ENCODE data around the gene ANTXR1. TPM values are rescaled to one million over a fixed set of nuclear protein-coding genes. Genes with fewer than 3 reads are reported as not detected.

ANTXR1 gene
- total RNA-seq, 4 donors from 2014 or later, result 63.0 to 134 (median 113) TPM

DNA sequence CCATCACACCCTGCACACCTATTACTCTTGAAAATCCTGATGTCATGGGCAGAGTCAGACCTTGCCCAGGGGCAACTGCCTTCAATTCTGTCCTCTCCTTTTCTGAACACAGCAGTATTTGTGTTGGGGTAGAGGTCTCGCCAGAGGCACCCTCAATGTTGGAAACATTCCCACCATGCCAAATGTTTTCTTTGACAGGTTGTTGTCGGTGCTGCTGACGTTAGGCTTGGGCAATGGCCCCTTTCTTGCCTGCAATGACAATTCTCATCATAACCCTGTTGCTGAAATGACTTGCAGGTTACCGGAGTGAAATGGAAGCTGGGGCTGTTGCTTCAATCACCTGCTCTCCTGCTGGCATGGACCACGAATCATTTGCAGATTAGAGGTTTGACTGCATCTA is 20.6 kb upstream of the ANTXR1 start:
- no peaks in the 10 kb centered on the region for H3K9me3 ChIP-seq
- H3K4me3 ChIP-seq, result no peak overlapping the region
- no peaks in the 10 kb centered on the region for H3K36me3 ChIP-seq
- no peaks in the 10 kb centered on the region for H3K4me1 ChIP-seq
- H3K27ac ChIP-seq, result no peak overlapping the region
- H3K27me3 ChIP-seq, result no peaks in the 10 kb centered on the region
- intact Hi-C loops (cut with DNase I; ENCODE audit: low total_unique reads), result no loop called here
- no peak for TF ChIP-seq POLR2A (IDR thresholded peaks at IDR 0.05)
- TF ChIP-seq, protein P1, sequence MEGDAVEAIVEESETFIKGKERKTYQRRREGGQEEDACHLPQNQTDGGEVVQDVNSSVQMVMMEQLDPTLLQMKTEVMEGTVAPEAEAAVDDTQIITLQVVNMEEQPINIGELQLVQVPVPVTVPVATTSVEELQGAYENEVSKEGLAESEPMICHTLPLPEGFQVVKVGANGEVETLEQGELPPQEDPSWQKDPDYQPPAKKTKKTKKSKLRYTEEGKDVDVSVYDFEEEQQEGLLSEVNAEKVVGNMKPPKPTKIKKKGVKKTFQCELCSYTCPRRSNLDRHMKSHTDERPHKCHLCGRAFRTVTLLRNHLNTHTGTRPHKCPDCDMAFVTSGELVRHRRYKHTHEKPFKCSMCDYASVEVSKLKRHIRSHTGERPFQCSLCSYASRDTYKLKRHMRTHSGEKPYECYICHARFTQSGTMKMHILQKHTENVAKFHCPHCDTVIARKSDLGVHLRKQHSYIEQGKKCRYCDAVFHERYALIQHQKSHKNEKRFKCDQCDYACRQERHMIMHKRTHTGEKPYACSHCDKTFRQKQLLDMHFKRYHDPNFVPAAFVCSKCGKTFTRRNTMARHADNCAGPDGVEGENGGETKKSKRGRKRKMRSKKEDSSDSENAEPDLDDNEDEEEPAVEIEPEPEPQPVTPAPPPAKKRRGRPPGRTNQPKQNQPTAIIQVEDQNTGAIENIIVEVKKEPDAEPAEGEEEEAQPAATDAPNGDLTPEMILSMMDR (IDR thresholded peaks at IDR 0.05), result no peak
- DNase-seq, result no peak

DNA sequence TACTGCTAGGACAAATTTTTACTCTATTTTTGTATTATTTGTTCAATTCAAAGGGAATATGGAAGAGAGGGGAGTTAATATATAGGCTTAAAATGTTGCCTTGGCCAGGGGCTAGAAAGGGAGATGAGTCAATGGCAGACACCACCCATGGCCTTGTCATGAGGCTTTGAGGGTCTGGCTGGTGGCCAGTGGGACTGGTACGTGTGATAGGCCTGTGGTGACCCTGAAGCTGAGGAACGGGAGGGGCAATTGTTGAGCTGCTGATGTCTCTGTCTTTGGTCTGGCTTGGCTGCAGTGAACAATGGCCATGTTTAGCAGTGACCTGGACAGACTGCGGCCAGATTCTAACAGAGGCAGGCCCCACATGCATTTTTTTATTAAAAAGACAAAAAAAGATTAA is 20.0 kb upstream of the ANTXR1 start:
- intact Hi-C loops (cut with DNase I; ENCODE audit: low total_unique reads), result no loop called here
- Histone ChIP-seq H3K27me3 (no peaks in the 10 kb centered on the region), H3K4me1 (no peaks in the 10 kb centered on the region), H3K36me3 (no peaks in the 10 kb centered on the region), H3K9me3 (no peaks in the 10 kb centered on the region), H3K4me3 (no peak overlapping the region), H3K27ac (no peak overlapping the region)
- no peak for TF ChIP-seq POLR2A (IDR thresholded peaks at IDR 0.05)
- TF ChIP-seq, protein P1 (IDR thresholded peaks at IDR 0.05), result no peak
- DNase-seq, result no peak

DNA sequence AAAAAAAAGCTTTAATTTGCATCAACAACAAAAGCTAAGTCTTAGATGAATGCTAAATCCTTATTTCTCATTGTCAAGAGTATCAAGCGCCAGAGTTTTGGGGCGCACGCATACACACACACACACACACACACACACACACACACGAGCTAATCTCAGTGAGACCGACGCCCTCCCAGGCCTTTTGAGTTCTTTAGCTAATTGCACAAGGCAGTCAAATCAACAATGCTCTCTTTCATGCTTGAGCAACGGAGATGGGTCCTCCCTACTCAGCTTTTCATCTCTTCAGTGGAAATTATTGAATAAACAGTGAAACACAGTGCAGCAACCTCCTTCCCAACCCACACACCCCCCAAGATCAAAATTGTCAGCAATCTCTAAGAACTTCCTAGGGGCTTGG is 19.3 kb upstream of the ANTXR1 start:
- H3K36me3 ChIP-seq, result no peaks in the 10 kb centered on the region
- no peaks in the 10 kb centered on the region for H3K4me1 ChIP-seq
- DNase-seq, result no peak
- no peak overlapping the region for H3K4me3 ChIP-seq
- TF ChIP-seq POLR2A (IDR thresholded peaks at IDR 0.05), result no peak
- TF ChIP-seq, protein P1 (IDR thresholded peaks at IDR 0.05), result no peak
- H3K27me3 ChIP-seq, result no peaks in the 10 kb centered on the region
- intact Hi-C loops (cut with DNase I; ENCODE audit: low total_unique reads), result no loop called here
- no peaks in the 10 kb centered on the region for H3K9me3 ChIP-seq
- H3K27ac ChIP-seq, result no peak overlapping the region

DNA sequence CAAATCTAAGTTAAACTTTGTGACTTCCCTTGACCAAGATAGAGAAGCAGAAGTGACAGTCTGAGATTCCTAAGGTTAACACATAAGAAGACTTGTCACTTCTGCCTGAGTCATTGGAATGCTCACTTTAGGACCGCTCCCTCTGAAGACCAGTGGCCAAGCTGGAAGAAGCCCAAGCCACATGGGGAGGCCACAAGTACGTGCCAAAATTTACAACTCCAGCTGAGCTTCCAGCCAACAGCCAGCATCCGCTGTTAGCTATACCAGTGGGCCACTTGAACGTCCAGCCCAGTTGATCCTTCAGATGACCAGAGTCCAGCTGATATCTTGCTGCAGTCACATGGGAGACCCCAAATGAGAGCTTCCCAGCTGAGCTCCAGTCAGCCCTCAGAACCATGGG is 18.1 kb upstream of the ANTXR1 start:
- no peak overlapping the region for H3K27ac ChIP-seq
- H3K4me3 ChIP-seq, result no peak overlapping the region
- no peaks in the 10 kb centered on the region for H3K27me3 ChIP-seq
- H3K9me3 ChIP-seq, result no peaks in the 10 kb centered on the region
- H3K4me1 ChIP-seq, result no peaks in the 10 kb centered on the region
- no peaks in the 10 kb centered on the region for H3K36me3 ChIP-seq
- peak in 1 of 2 donors; percentile 19 for DNase-seq
- TF ChIP-seq, protein P1 (IDR thresholded peaks at IDR 0.05), result no peak
- TF ChIP-seq POLR2A (IDR thresholded peaks at IDR 0.05), result no peak
- intact Hi-C loops (cut with DNase I; ENCODE audit: low total_unique reads), result no loop called here

DNA sequence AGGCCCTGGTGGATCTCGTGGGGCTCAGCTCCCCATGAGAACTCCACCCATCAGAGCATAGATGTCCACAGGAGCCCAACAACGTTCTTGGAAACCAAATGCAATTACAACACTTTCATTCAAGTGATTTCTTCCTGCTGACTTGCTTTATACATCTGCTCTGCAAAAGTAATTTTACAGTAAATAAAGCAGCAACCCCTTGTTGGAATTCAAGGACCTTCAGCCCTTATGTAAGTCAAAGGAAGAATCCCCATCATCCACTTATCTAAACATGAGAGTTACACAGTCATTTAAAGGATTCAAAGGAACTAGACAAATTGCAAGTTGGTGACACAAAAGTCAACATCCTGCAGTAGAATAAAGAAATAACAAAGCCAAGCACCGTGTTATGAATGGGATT is 17.1 kb upstream of the ANTXR1 start:
- Histone ChIP-seq H3K4me1 (no peaks in the 10 kb centered on the region), H3K4me3 (no peak overlapping the region), H3K9me3 (no peaks in the 10 kb centered on the region), H3K36me3 (no peaks in the 10 kb centered on the region), H3K27me3 (no peaks in the 10 kb centered on the region), H3K27ac (no peak overlapping the region)
- intact Hi-C loops (cut with DNase I; ENCODE audit: low total_unique reads), result no loop called here
- TF ChIP-seq, protein P1 (IDR thresholded peaks at IDR 0.05), result no peak
- TF ChIP-seq POLR2A (IDR thresholded peaks at IDR 0.05), result no peak
- DNase-seq, result no peak

Measured in uterus (tissue), 4 donors.